ENCODE data around the gene CLSTN2.

GRCh38 chr3:139941580-139941979 is 6.6 kb downstream of the CLSTN2 start:
- TF ChIP-seq CTCF (IDR thresholded peaks at IDR 0.05) (no peak), POLR2A (IDR thresholded peaks at IDR 0.05) (no peak)
